Activated CD4-positive, alpha-beta memory T cell treated with anti-CD3 and anti-CD28 coated beads for 36 hours (primary cell): ENCODE measurements around the gene LEMD3. TPM values are rescaled to one million over a fixed set of nuclear protein-coding genes. Genes with fewer than 3 reads are reported as not detected.
A peak's percentile ranks its signal among the peaks of the same experiment; 100 is the strongest.

Experiments
- CTCF ChIA-PET: fragments of 350-600 bp; sonication (Branson Sonifier 250); formaldehyde crosslinking; loops from one replicate; lab custom pipeline; 2021; ENCODE audit warnings: antibody characterized with exemption, inconsistent platforms; lab: Charles Lee
- POLR2A ChIA-PET: fragments of 350-600 bp; sonication (Branson Sonifier 250); formaldehyde crosslinking; loops from one replicate; lab custom pipeline; 2021; ENCODE audit warnings: antibody characterized with exemption; lab: Charles Lee
- DNase-seq: peaks from one replicate; pipeline ENCODE4 v3.0.0-alpha.2; 2020
- H3K27ac Mint-ChIP-seq: one replicate; pipeline ENCODE4 v1.8.0; 2021; ENCODE audit warnings: mixed read lengths
- H3K27me3 Mint-ChIP-seq: one replicate; pipeline ENCODE4 v1.8.0; 2021; ENCODE audit warnings: mixed read lengths
- H3K36me3 Mint-ChIP-seq: one replicate; pipeline ENCODE4 v1.8.0; 2021; ENCODE audit warnings: mixed read lengths
- H3K4me1 Mint-ChIP-seq: one replicate; pipeline ENCODE4 v1.8.0; 2021; ENCODE audit warnings: low read depth, mixed read lengths
- H3K4me3 Mint-ChIP-seq: one replicate; pipeline ENCODE4 v1.8.0; 2021; ENCODE audit warnings: mild to moderate bottlenecking, mixed read lengths
- H3K9me3 Mint-ChIP-seq: one replicate; pipeline ENCODE4 v1.8.0; 2021; ENCODE audit warnings: mixed read lengths
- intact Hi-C: fragments of 100-400 bp; cut with micrococcal nuclease; formaldehyde crosslinking; loops from one replicate; pipeline ENCODE4 v1.15.1; 2023
- total RNA-seq, 2 experiments: library from RNA; stranded (reverse); gene quantifications; one replicate each; pipeline ENCODE4 v1.2.3, GENCODE V29; 2021

Gene LEMD3
- total RNA-seq, 2 experiments from 2014 or later = 16.5 to 19.5 TPM

- no peaks in the 10 kb centered on the region for H3K4me1 Mint-ChIP-seq
- H3K36me3 Mint-ChIP-seq = peaks cover 4% of the 10 kb centered on the region
- no peak overlapping the region for H3K27ac Mint-ChIP-seq
- intact Hi-C loops = no loop called here
- no peak overlapping the region for H3K4me3 Mint-ChIP-seq
- no peak for DNase-seq
- ChIA-PET POLR2A (no interaction called here), CTCF (interaction anchor here (1.3 kb wide), 1 partner anchor 91 kb away, joined by 4 read pairs; no protein-coding TSS in a partner anchor)
- H3K27me3 Mint-ChIP-seq = peaks cover 12% of the 10 kb centered on the region
- peaks cover 5% of the 10 kb centered on the region for H3K9me3 Mint-ChIP-seq
Observed at GRCh38 chr12:65140738-65141137, 28.6 kb upstream of the LEMD3 start.

DNA sequence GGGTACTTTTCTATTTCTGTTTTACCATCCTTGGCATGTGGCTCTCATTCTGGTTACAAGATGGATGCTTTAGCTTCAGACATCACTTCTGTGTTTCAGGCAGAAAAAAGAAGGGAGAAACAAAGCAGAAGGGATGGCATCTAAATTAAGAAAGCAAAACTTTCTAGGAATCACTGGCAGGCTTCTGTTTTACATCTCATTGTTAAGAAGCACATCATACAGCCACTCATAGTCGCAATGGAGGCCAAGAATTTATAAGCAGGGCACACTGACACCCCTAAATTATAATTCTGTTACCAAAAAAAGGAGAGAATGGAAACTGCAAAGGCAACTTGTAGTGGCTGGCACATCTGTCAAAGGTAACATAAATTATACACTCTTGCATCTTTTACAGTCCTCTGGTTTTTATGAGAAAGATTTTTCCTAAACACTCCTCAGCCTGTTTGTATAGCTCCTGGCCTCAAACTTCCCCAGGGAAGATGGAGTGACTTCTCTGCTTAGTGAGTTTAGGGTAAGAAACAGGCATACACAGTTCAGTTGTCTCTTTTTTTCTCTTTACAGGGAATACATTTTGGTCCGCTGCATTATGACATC, 22.0 kb upstream of the LEMD3 start:
- no peaks in the 10 kb centered on the region for H3K9me3 Mint-ChIP-seq
- H3K27ac Mint-ChIP-seq = no peak overlapping the region
- CTCF ChIA-PET = interaction anchor here (0.6 kb wide), 1 partner anchor 855 kb away, joined by 3 read pairs; no protein-coding TSS in a partner anchor
- no peak for DNase-seq
- no peaks in the 10 kb centered on the region for H3K4me1 Mint-ChIP-seq
- intact Hi-C loops = no loop called here
- POLR2A ChIA-PET = interaction anchor here (0.5 kb wide), 1 partner anchor 9 kb away, joined by 3 read pairs; no protein-coding TSS in a partner anchor
- peaks cover 11% of the 10 kb centered on the region for H3K27me3 Mint-ChIP-seq
- no peak overlapping the region for H3K4me3 Mint-ChIP-seq
- no peaks in the 10 kb centered on the region for H3K36me3 Mint-ChIP-seq

DNA sequence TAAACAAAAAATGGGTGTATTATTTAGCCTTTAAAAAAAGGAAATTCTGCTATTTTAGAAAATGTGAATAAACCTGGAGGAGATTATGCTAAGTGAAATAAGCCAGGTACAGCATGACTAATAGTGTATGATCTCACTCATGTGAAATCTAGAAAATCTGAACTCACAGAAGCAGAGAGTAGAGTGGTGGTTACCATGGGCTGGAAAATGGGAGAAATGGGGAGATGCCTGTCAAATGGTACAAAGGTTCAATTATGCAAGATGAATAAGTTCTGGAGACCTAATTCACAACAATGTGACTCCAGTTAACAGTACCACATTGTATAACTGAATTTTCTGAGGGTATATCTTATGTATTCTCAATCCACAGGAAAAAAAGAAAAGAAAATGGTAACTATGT, 17.4 kb upstream of the LEMD3 start:
- H3K4me1 Mint-ChIP-seq = peaks cover 14% of the 10 kb centered on the region
- no peaks in the 10 kb centered on the region for H3K27me3 Mint-ChIP-seq
- POLR2A ChIA-PET = no interaction called here
- CTCF ChIA-PET = no interaction called here
- no peak overlapping the region for H3K27ac Mint-ChIP-seq
- intact Hi-C loops = no loop called here
- DNase-seq = no peak
- no peaks in the 10 kb centered on the region for H3K36me3 Mint-ChIP-seq
- no peak overlapping the region for H3K4me3 Mint-ChIP-seq
- H3K9me3 Mint-ChIP-seq = no peaks in the 10 kb centered on the region

DNA sequence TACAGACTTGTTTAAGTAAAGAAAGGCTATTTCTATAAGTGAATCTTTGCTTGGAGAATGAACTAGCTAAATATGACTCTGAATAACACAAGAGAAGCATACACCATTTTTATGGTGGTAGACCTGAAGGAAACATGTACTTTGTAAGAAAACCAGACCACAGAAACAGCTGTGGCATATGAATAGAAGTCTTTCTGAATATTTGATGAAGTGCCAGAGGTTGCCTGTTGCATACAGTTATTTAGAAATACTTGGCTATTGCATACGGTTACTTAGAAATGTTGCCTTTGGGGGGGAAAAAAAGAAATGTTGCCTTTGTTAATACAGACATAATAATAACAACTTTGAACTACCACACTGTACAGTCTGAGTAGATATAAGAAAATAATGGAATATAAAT, 16.8 kb upstream of the LEMD3 start:
- Mint-ChIP-seq H3K27ac (no peak overlapping the region), H3K27me3 (no peaks in the 10 kb centered on the region), H3K4me3 (no peak overlapping the region), H3K36me3 (no peaks in the 10 kb centered on the region), H3K9me3 (no peaks in the 10 kb centered on the region), H3K4me1 (peaks cover 16% of the 10 kb centered on the region)
- ChIA-PET POLR2A (no interaction called here), CTCF (no interaction called here)
- intact Hi-C loops = no loop called here
- no peak for DNase-seq

GRCh38 chr12:65155784-65156183, 13.6 kb upstream of the LEMD3 start:
- Mint-ChIP-seq H3K27ac (peak overlapping the region; percentile 35), H3K36me3 (no peaks in the 10 kb centered on the region), H3K4me3 (peak overlapping the region; percentile 13), H3K9me3 (no peaks in the 10 kb centered on the region), H3K4me1 (peaks cover 16% of the 10 kb centered on the region), H3K27me3 (peaks cover 12% of the 10 kb centered on the region)
- DNase-seq = peak; percentile 20
- intact Hi-C loops = loop anchor here (1.0 kb wide), 2 partner anchors 14 to 94 kb away; partner anchors contain the start of gene LEMD3
- ChIA-PET POLR2A (interaction anchor here (0.5 to 2.8 kb wide), 3 partner anchors 9 to 728 kb away, joined by 3 to 21 read pairs (median 3); partner anchors contain the start of gene LEMD3), CTCF (interaction anchor here (1.3 to 2.0 kb wide), 2 partner anchors 13 kb away, joined by 3 to 12 read pairs; partner anchors contain the start of gene LEMD3)

DNA sequence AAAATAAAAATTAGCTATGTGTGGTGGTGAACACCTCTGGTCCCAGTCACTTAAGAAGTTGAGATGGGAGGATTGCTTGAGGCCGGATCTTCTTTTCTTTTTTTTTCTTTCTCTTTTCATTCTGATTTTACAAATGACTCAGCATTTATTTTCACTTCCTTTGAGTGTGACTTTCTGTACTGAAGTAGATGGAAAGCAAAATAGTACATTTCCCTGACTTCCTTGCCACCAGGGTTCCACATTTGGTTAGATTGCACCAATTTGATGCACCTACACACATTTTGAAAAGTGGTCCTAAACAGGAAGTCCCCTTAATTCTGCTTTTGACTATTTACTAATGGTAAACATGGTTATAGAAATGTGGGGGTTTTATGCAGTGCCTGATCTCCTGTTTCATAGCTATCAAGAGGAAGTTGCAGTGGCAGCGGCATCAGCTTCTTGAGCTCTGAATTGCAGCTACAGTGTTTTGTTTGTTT, 13.0 kb upstream of the LEMD3 start:
- intact Hi-C loops = loop anchor here (1.0 kb wide), 2 partner anchors 13 to 93 kb away; partner anchors contain the start of gene LEMD3
- Mint-ChIP-seq H3K27ac (peak overlapping the region; percentile 35), H3K36me3 (no peaks in the 10 kb centered on the region), H3K4me1 (peaks cover 16% of the 10 kb centered on the region), H3K27me3 (peaks cover 13% of the 10 kb centered on the region), H3K9me3 (no peaks in the 10 kb centered on the region), H3K4me3 (peak overlapping the region; percentile 9)
- ChIA-PET POLR2A (interaction anchor here (0.7 to 2.8 kb wide), 3 partner anchors 9 to 30 kb away, joined by 3 to 21 read pairs (median 3); partner anchors contain the start of gene LEMD3), CTCF (interaction anchor here (0.7 to 2.0 kb wide), 2 partner anchors 13 to 76 kb away, joined by 7 to 12 read pairs; partner anchors contain the start of gene LEMD3)
- peak; percentile 14 for DNase-seq

- ChIA-PET POLR2A (interaction anchor here (1.0 to 2.8 kb wide), 2 partner anchors 13 to 29 kb away, joined by 3 to 21 read pairs; partner anchors contain the start of gene LEMD3), CTCF (interaction anchor here (0.7 to 2.0 kb wide), 2 partner anchors 12 to 75 kb away, joined by 7 to 12 read pairs; partner anchors contain the start of gene LEMD3)
- Mint-ChIP-seq H3K4me1 (peaks cover 16% of the 10 kb centered on the region), H3K27ac (no peak overlapping the region), H3K36me3 (no peaks in the 10 kb centered on the region), H3K9me3 (no peaks in the 10 kb centered on the region), H3K27me3 (peaks cover 13% of the 10 kb centered on the region), H3K4me3 (no peak overlapping the region)
- no peak for DNase-seq
- intact Hi-C loops = no loop called here
Observed at GRCh38 chr12:65157091-65157490, 12.3 kb upstream of the LEMD3 start.

- Mint-ChIP-seq H3K27ac (no peak overlapping the region), H3K27me3 (peaks cover 20% of the 10 kb centered on the region), H3K9me3 (no peaks in the 10 kb centered on the region), H3K36me3 (no peaks in the 10 kb centered on the region), H3K4me3 (no peak overlapping the region), H3K4me1 (no peaks in the 10 kb centered on the region)
- ChIA-PET CTCF (no interaction called here), POLR2A (no interaction called here)
- intact Hi-C loops = loop anchor here (10.0 kb wide), 1 partner anchor 1142 kb away; the partner anchor contains the start of gene HELB
- DNase-seq = no peak
Observed at GRCh38 chr12:65162609-65163008, 6.8 kb upstream of the LEMD3 start.

DNA sequence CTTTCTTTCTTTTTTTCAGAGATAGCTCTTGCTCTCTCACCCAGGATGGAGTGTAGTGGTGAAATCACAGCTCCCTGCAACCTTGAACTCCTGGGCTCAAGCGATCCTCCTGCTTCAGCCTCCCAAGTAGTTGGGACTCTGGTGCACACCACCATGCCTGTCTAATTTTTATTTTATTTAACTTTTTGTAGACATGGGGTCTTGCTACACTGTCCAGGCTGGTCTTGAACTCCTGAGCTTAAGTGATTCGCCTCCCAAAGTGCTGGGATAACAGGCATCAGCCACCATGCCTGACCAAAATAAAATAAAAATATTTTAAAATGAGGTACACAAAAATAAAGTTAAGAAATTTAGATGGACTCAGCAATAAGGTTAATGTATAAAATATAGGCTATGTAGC, 5.1 kb upstream of the LEMD3 start:
- H3K27me3 Mint-ChIP-seq = peaks cover 20% of the 10 kb centered on the region
- no peaks in the 10 kb centered on the region for H3K9me3 Mint-ChIP-seq
- no peak overlapping the region for H3K27ac Mint-ChIP-seq
- ChIA-PET CTCF (interaction anchor here (1.6 kb wide), 1 partner anchor 136 kb away, joined by 3 read pairs; no protein-coding TSS in a partner anchor), POLR2A (no interaction called here)
- DNase-seq = no peak
- H3K36me3 Mint-ChIP-seq = no peaks in the 10 kb centered on the region
- intact Hi-C loops = loop anchor here (10.0 kb wide), 1 partner anchor 1141 kb away; the partner anchor contains the start of gene HELB
- H3K4me1 Mint-ChIP-seq = peaks cover 1% of the 10 kb centered on the region
- no peak overlapping the region for H3K4me3 Mint-ChIP-seq

DNA sequence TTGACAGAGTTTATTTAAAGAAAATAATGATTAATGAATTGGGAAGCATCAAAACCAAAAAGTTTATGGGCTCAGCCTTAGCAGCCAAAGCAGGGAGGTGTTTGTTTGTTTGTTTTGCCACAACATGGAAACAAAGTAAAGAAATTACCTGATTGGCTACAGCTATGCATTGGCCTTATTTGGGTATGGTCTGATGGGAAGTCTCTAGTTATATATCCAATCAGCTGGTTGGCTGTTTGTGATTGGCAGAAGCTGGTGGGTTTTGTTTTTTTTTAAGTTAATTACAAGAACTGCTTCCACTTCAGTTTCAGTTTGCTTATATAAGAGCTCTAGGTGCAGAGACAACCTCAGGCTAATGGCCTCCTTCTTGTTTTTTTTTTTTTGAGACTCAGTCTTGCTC, 4.6 kb upstream of the LEMD3 start:
- no peaks in the 10 kb centered on the region for H3K36me3 Mint-ChIP-seq
- no peak overlapping the region for H3K4me3 Mint-ChIP-seq
- H3K9me3 Mint-ChIP-seq = no peaks in the 10 kb centered on the region
- POLR2A ChIA-PET = no interaction called here
- H3K4me1 Mint-ChIP-seq = peaks cover 2% of the 10 kb centered on the region
- intact Hi-C loops = loop anchor here (5.0 to 10.0 kb wide), 2 partner anchors 42 to 1140 kb away; partner anchors contain the start of genes HELB and WIF1
- CTCF ChIA-PET = interaction anchor here (1.6 kb wide), 1 partner anchor 136 kb away, joined by 3 read pairs; no protein-coding TSS in a partner anchor
- no peak overlapping the region for H3K27ac Mint-ChIP-seq
- H3K27me3 Mint-ChIP-seq = peaks cover 17% of the 10 kb centered on the region
- DNase-seq = no peak

DNA sequence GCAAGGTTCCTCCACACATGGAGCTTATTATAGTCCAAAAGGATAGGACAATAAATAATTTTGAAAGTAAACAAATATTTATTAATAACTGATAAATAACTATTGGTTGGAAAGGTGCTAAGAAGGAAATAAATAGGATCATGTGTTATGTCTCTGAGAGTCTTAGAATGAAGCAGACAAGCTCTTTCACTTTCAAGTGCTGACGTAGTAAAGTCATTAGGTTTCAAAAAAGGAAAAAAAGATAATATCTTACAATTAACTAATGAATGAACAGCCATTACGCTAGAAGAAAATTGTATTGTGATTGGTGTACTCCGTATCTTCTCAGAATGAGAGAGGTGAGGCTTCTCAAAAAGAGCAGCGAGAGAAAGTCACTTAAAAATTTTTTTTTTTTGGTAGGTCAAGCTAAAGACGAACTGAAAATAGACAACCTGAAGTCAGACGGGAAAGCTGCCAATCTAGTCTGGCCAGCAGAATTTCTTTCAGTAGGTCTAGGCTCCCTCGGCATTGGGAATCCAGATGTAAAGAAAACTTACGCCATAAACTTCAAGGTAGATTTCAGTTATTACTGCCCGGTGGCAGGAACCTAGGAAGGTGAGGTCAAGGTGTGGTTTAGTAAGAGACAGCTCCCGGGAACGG, 583 bp upstream of the LEMD3 start:
- intact Hi-C loops = loop anchor here (1.0 to 10.0 kb wide), 4 partner anchors 12 to 1136 kb away; partner anchors contain the start of genes HELB and WIF1
- ChIA-PET POLR2A (interaction anchor here (0.6 to 3.6 kb wide), 10 partner anchors 12 to 1134 kb away, joined by 3 to 21 read pairs (median 4); partner anchors contain the start of genes HELB and LLPH), CTCF (interaction anchor here (0.7 to 1.9 kb wide), 8 partner anchors 12 to 372 kb away, joined by 3 to 12 read pairs (median 4); no protein-coding TSS in a partner anchor)
- H3K4me1 Mint-ChIP-seq = peaks cover 25% of the 10 kb centered on the region
- no peaks in the 10 kb centered on the region for H3K9me3 Mint-ChIP-seq
- H3K36me3 Mint-ChIP-seq = peaks cover 16% of the 10 kb centered on the region
- H3K4me3 Mint-ChIP-seq = peak overlapping the region; percentile 99
- peak overlapping the region; percentile 97 for H3K27ac Mint-ChIP-seq
- peaks cover under 1% of the 10 kb centered on the region for H3K27me3 Mint-ChIP-seq
- DNase-seq = no peak
